Psoas muscle (tissue), 8 donors: ENCODE data around the gene VEPH1. TPM values are rescaled to one million over a fixed set of nuclear protein-coding genes. Genes with fewer than 3 reads are reported as not detected.

Source experiments
- ATAC-seq, 4 donors: fragments of 200-7000 bp; cut with Tn5 transposase; one replicate each; pipeline ENCODE4 v1.9.1; 2020; ENCODE audit warnings: moderate library complexity in 3 of 4, mild to moderate bottlenecking in 2 of 4
- DNase-seq, 2 donors: peaks; one replicate each; pipeline ENCODE4 v3.0.0-alpha.2; 2020
- H3K27ac ChIP-seq: fragments of 200-600 bp; one replicate; pipeline ENCODE4 v1.8.0; 2022
- H3K27me3 ChIP-seq, 3 donors: fragments of 200-600 bp in 1 of 3; one replicate each; pipeline versions ENCODE4 v1.6.1 to v1.8.0; 2013 to 2022; ENCODE audit warnings: low read length in 2 of 3, mild to moderate bottlenecking in 2 of 3, moderate library complexity in 1 of 3; ENCODE audit not compliant: insufficient read depth in 3 of 3
- H3K36me3 ChIP-seq, 2 donors: fragments of 200-600 bp in 1 of 2; one replicate each; pipeline versions ENCODE4 v1.6.1 to v1.8.0; 2013 to 2022; ENCODE audit warnings: low read depth in 1 of 2, mild to moderate bottlenecking in 1 of 2, moderate library complexity in 1 of 2; ENCODE audit not compliant: insufficient read depth in 1 of 2
- H3K4me1 ChIP-seq: fragments of 200-600 bp; one replicate; pipeline ENCODE4 v1.8.0; 2022
- H3K4me3 ChIP-seq: fragments of 200-600 bp; one replicate; pipeline ENCODE4 v1.8.0; 2022; ENCODE audit warnings: mild to moderate bottlenecking
- H3K9me3 ChIP-seq: fragments of 200-600 bp; one replicate; pipeline ENCODE4 v1.8.0; 2022
- WGBS, 3 donors: extraction: QIAGEN DNeasy Blood & Tissue Kit; methylation state at CpG; one replicate each; pipeline versions ENCODE4 v1.1.6 to v1.1.7; 2013; 5-methylcytosine and 5-hydroxymethylcytosine counted together
- intact Hi-C, 2 donors: fragments of 100-400 bp; cut with DNase I; formaldehyde crosslinking; loops; one replicate each; pipeline versions ENCODE4 v1.11.0 to v1.14.2; 2022
- polyA plus RNA-seq, 3 donors: library from polyadenylated mRNA; stranded (reverse); fragments of 200-250 nt; gene quantifications; one replicate each; pipeline ENCODE4 v1.2.3, GENCODE V29; 2013
- total RNA-seq, 4 donors: library from RNA; stranded (reverse); fragmentation: NEBNext Ultra II Directional in 2 of 4; extraction: Animal tissue kit (Norgen Biotek cat#: 25700) in 2 of 4; gene quantifications; one replicate each; pipeline versions ENCODE4 v1.2.1 to v1.2.4, GENCODE V29; 2021 to 2023
- TF ChIP-seq, protein P1 (sequence below): fragments of 200-600 bp; IDR thresholded peaks from one replicate; pipeline ENCODE4 v1.8.0; 2022; ENCODE audit warnings: antibody characterized with exemption
- donor health status: healthy with polysubstance abuse.
- donor health status: DM: no; HTN: no; CAD: no; lungs with moderate emphysema.
- donor health status: Bipolar disorder and iron deficiency.
- donor health status: healthy.
- donor health status: DM: yes; HTN: yes; CAD: no.
- donor health status: DM: no; HTN: no; CAD: no.
- donor health status: DM: no; HTN: no; CAD: no.
- donor health status: DM: yes; HTN: yes; CAD: no.

Gene VEPH1
- total and polyA plus RNA-seq, 7 donors, result 0.14 to 0.34 (median 0.25) TPM; not detected in 2

DNA sequence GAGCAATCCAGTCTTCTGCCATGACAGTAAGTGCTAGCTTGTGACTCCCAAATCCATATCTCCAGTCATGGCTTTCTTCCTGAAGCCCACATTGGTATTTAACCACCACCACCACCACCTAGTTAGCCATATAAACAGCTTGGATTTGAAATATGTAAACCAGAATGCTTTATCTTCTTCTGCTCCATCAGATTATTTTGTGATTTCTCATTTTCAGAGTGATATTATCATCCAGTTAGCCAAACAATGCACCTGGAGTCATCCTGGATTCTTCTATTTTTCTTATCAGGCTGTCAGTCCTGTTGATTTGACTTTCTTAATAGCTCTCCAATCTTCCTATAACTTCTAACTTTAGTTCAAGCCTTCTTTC is 190.9 kb downstream of the VEPH1 start:
- Histone ChIP-seq H3K27me3 (no peaks in the 10 kb centered on the region), H3K27ac (no peak overlapping the region), H3K4me3 (no peak overlapping the region), H3K36me3 (no peaks in the 10 kb centered on the region), H3K9me3 (no peaks in the 10 kb centered on the region), H3K4me1 (no peaks in the 10 kb centered on the region)
- intact Hi-C loops, result no loop called here
- no peak for ATAC-seq
- DNase-seq, result no peak
- TF ChIP-seq, protein P1, sequence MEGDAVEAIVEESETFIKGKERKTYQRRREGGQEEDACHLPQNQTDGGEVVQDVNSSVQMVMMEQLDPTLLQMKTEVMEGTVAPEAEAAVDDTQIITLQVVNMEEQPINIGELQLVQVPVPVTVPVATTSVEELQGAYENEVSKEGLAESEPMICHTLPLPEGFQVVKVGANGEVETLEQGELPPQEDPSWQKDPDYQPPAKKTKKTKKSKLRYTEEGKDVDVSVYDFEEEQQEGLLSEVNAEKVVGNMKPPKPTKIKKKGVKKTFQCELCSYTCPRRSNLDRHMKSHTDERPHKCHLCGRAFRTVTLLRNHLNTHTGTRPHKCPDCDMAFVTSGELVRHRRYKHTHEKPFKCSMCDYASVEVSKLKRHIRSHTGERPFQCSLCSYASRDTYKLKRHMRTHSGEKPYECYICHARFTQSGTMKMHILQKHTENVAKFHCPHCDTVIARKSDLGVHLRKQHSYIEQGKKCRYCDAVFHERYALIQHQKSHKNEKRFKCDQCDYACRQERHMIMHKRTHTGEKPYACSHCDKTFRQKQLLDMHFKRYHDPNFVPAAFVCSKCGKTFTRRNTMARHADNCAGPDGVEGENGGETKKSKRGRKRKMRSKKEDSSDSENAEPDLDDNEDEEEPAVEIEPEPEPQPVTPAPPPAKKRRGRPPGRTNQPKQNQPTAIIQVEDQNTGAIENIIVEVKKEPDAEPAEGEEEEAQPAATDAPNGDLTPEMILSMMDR, result no peak

GRCh38 chr3:157311633-157312375 is 191.4 kb downstream of the VEPH1 start:
- 24 to 37% (median 28%) methylated on average over 2 of the region's 2 CpGs for WGBS, 3 donors
- intact Hi-C loops, result no loop called here
- TF ChIP-seq, protein P1, result no peak

GRCh38 chr3:157310329-157311052 is 192.7 kb downstream of the VEPH1 start:
- Histone ChIP-seq H3K27me3 (no peaks in the 10 kb centered on the region), H3K27ac (no peak overlapping the region), H3K4me3 (no peak overlapping the region), H3K4me1 (no peaks in the 10 kb centered on the region), H3K9me3 (no peaks in the 10 kb centered on the region), H3K36me3 (no peaks in the 10 kb centered on the region)
- intact Hi-C loops, result no loop called here
- ATAC-seq, result no peak
- WGBS, 3 donors, result 84 to 90% (median 85%) methylated on average over 6 of the region's 6 CpGs
- TF ChIP-seq, protein P1, result no peak
- no peak for DNase-seq

More at GRCh38 chr3:157311633-157312375, 191.4 kb downstream of the VEPH1 start:
- H3K36me3 ChIP-seq, result no peaks in the 10 kb centered on the region
- no peaks in the 10 kb centered on the region for H3K4me1 ChIP-seq
- no peak for ATAC-seq
- H3K27me3 ChIP-seq, result no peaks in the 10 kb centered on the region
- DNase-seq, result no peak
- H3K27ac ChIP-seq, result no peak overlapping the region
- no peak overlapping the region for H3K4me3 ChIP-seq
- H3K9me3 ChIP-seq, result no peaks in the 10 kb centered on the region

- no peaks in the 10 kb centered on the region for H3K9me3 ChIP-seq
These were observed 196.7 kb downstream of the VEPH1 start for GRCh38 chr3:157306502-157306901.

More at GRCh38 chr3:157306502-157306901, 196.7 kb downstream of the VEPH1 start:
- intact Hi-C loops, result no loop called here
- no peaks in the 10 kb centered on the region for H3K36me3 ChIP-seq
- TF ChIP-seq, protein P1, result no peak
- 71 to 76% (median 75%) methylated on average over 2 of the region's 2 CpGs for WGBS, 3 donors
- H3K27me3 ChIP-seq, result no peaks in the 10 kb centered on the region
- no peak overlapping the region for H3K27ac ChIP-seq
- ATAC-seq, result no peak
- H3K4me1 ChIP-seq, result no peaks in the 10 kb centered on the region
- no peak for DNase-seq
- H3K4me3 ChIP-seq, result no peak overlapping the region
